Thoracic aorta (tissue), 2 donors: ENCODE measurements around the gene H19. TPM values are rescaled to one million over a fixed set of nuclear protein-coding genes. Genes with fewer than 3 reads are reported as not detected.

Source experiments
- ATAC-seq: fragments of 150-250 bp; one replicate; pipeline ENCODE4 v1.8.0; 2017; ENCODE audit warnings: low read depth; ENCODE audit not compliant: insufficient number of reproducible peaks, low FRiP score
- DNase-seq: peaks from one replicate; pipeline ENCODE4 v3.0.0-alpha.2; 2020; ENCODE audit warnings: low spot score
- H3K27ac ChIP-seq, 2 donors: fragments of 200-600 bp; sonication (generic); 1 replicate in 1 of 2; 2 replicates in 1 of 2; pipeline ENCODE4 v1.5.1; 2016; ENCODE audit warnings: mild to moderate bottlenecking in 2 of 2, moderate library complexity in 2 of 2
- H3K27me3 ChIP-seq: fragments of 200-600 bp; sonication (generic); replicated peaks from 2 replicates; pipeline ENCODE4 v1.6.0; 2016; ENCODE audit warnings: mild to moderate bottlenecking; ENCODE audit not compliant: insufficient read depth
- H3K36me3 ChIP-seq: fragments of 200-600 bp; sonication (generic); one replicate; pipeline ENCODE4 v1.5.1; 2016
- H3K4me1 ChIP-seq, 2 donors: fragments of 200-600 bp; sonication (generic); 1 replicate in 1 of 2; 2 replicates in 1 of 2; pipeline versions ENCODE4 v1.5.1 to v1.6.0; 2016; ENCODE audit warnings: low read depth in 2 of 2, mild to moderate bottlenecking in 1 of 2; ENCODE audit not compliant: control insufficient read depth in 1 of 2
- H3K4me3 ChIP-seq: fragments of 200-600 bp; sonication (generic); 2 replicates; pipeline ENCODE4 v1.5.1; 2016; ENCODE audit warnings: mild to moderate bottlenecking
- H3K9me3 ChIP-seq: fragments of 200-600 bp; sonication (generic); 2 replicates; pipeline ENCODE4 v1.5.1; 2016
- CTCF ChIP-seq: fragments of 200-600 bp; sonication (generic); IDR thresholded peaks from one replicate; pipeline ENCODE4 v1.5.1; 2019; ENCODE audit warnings: antibody characterized with exemption
- total RNA-seq, 2 donors: library from RNA; depleted of rRNA; stranded (reverse); fragments of >200 nt; gene quantifications; one replicate each; pipeline versions ENCODE4 v1.1.0 to v1.2.3, GENCODE V29; 2016

The H19 gene
- total RNA-seq, 2 donors from 2014 or later = 85.4 to 85.8 TPM

DNA sequence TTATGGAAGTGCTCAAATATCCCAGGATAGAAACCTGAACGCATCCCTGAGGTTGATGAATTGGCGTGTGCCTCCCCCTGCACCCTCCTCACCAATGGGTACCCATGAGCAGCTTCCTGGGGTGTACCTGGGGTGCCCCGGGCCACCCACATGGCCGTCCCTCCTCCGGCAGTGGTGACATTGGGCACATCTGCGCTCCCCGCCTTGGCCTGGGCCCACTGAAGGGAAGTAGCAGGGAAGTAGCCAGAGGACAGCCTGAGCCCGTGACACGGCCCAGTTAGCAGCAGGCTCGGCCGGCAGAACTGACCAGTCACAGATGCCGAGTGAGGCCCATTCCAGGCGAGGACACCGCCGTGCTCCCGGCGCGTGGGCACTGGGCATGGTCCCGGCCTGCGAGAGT, 33.8 kb downstream of the H19 start:
- no peak for TF ChIP-seq CTCF
- no peaks in the 10 kb centered on the region for H3K4me1 ChIP-seq
- no peaks in the 10 kb centered on the region for H3K9me3 ChIP-seq
- no peaks in the 10 kb centered on the region for H3K36me3 ChIP-seq
- no peaks in the 10 kb centered on the region for H3K27me3 ChIP-seq
- no peak overlapping the region for H3K27ac ChIP-seq
- DNase-seq = no peak
- ATAC-seq = no peak
- H3K4me3 ChIP-seq = no peak overlapping the region

DNA sequence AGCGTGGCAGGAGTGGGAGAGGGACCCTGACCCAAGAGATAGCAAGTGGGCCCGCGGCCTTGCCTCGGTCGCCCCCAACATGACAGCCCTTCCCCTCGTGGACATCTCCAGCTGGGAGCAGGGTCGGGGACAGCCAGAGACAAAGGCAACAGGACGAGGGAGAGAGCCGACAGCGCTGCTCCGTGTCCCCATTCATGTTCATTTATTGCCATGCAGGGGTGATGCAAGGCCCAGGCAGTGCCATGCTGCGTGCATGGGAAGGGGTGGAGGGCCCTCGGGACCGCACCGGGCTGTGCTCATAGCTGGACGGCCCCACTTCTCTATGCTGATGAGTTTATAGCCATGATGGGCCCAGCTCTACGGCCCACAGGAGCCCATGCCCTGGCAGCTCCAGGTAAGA, 37.9 kb downstream of the H19 start:
- no peak for DNase-seq
- Histone ChIP-seq H3K4me3 (no peak overlapping the region), H3K27ac (no peak overlapping the region), H3K36me3 (no peaks in the 10 kb centered on the region), H3K27me3 (no peaks in the 10 kb centered on the region), H3K9me3 (no peaks in the 10 kb centered on the region), H3K4me1 (no peaks in the 10 kb centered on the region)
- no peak for ATAC-seq
- TF ChIP-seq CTCF = no peak

DNA sequence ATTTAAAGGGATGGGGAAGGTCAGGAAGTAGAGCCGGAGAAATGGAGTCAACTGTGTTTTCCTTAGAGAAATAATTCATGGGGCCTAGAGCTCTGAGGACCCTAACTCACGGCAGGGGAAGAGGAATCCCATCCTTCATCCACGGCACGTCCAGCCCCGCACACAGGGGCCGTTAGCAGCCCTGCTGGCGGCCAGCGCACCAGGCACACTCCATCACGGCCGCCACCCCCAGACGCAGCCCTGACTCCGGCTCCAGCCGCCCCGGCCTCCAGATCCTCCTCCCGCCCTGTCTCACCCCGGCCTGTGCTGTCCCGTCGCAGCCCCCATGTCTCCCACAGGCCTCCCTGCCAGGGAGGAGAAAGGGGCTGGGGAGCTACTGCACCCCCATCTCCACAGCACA, 39.3 kb downstream of the H19 start:
- DNase-seq (no peak), ATAC-seq (no peak)
- H3K4me1 ChIP-seq = no peaks in the 10 kb centered on the region
- no peak overlapping the region for H3K27ac ChIP-seq
- H3K9me3 ChIP-seq = no peaks in the 10 kb centered on the region
- no peaks in the 10 kb centered on the region for H3K27me3 ChIP-seq
- TF ChIP-seq CTCF = no peak
- no peak overlapping the region for H3K4me3 ChIP-seq
- no peaks in the 10 kb centered on the region for H3K36me3 ChIP-seq

- DNase-seq = no peak
- H3K9me3 ChIP-seq = no peaks in the 10 kb centered on the region
- no peak overlapping the region for H3K4me3 ChIP-seq
- no peaks in the 10 kb centered on the region for H3K36me3 ChIP-seq
- H3K27ac ChIP-seq = no peak overlapping the region
- H3K4me1 ChIP-seq = no peaks in the 10 kb centered on the region
- no peak for ATAC-seq
- no peak for TF ChIP-seq CTCF
- H3K27me3 ChIP-seq = no peaks in the 10 kb centered on the region
Observed at GRCh38 chr11:1953489-1954266, 44.0 kb downstream of the H19 start.

DNA sequence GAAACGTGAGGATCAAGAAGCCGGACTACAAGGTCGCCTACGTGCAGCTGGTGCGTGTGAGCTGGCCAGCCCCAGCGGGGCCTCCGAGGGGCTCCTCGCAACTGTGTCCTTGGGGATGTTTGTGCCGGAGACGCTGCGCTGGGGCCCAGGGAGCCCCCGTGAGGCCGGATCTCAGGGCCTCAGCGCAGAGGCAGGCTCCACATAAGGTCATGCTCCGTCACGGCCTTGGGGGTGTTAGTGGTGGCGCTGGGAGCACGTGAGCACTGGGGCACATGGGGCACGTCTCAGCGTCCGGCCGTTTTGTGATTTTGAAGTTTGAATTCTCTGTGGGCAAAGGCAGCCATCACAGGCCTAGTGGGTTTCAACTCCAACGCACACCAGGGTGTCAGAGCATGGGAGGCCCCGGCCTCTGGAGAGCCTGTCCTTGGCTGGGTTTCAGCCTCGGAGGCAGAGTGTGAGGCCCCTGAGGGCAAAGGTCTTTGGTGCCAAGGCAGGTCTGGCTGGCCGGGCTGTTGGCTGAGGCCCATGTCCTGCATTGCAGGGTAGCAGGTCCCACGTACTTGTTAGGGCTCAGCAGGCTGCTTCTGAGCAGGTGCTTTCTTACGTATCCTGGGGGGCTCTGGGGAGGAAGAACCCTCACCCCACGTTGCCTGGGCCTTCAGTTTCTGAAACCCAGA, 44.7 kb downstream of the H19 start:
- Histone ChIP-seq H3K4me1 (no peaks in the 10 kb centered on the region), H3K9me3 (no peaks in the 10 kb centered on the region), H3K27ac (no peak overlapping the region), H3K27me3 (no peaks in the 10 kb centered on the region), H3K36me3 (no peaks in the 10 kb centered on the region), H3K4me3 (no peak overlapping the region)
- ATAC-seq = no peak
- no peak for TF ChIP-seq CTCF
- DNase-seq = no peak
